PFSK-1 (cell line): ENCODE data around the gene EPHA6.

ENCODE experiments used
- FOXP2 ChIP-seq: optimal IDR thresholded peaks from 2 replicates; pipeline ENCODE3; 2011; ENCODE audit warnings: borderline replicate concordance, control low read depth, inconsistent platforms; ENCODE audit not compliant: insufficient read depth; ENCODE audit errors: extremely low read length, extremely low read depth
- POLR2AphosphoS5 ChIP-seq: IDR thresholded peaks from 2 replicates; pipeline ENCODE4 v1.6.1; 2012; ENCODE audit warnings: low read depth, mild to moderate bottlenecking, control low read depth, low read length, moderate library complexity
- SIN3A ChIP-seq: IDR thresholded peaks from 2 replicates; pipeline ENCODE4 v1.6.1; 2012; ENCODE audit warnings: mild to moderate bottlenecking, low read length, moderate library complexity, borderline replicate concordance; ENCODE audit not compliant: insufficient read depth
- TAF1 ChIP-seq: IDR thresholded peaks from 2 replicates; pipeline ENCODE4 v1.6.1; 2012; ENCODE audit warnings: low read length, control low read depth, borderline replicate concordance; ENCODE audit not compliant: insufficient read depth
- TF ChIP-seq, protein P1 (sequence below), 2 experiments: IDR thresholded peaks; 2 replicates each; pipeline versions ENCODE4 v1.6.1 to v1.8.0; 2011 to 2012; ENCODE audit warnings: low read depth in 2 of 2, low read length in 2 of 2, control low read depth in 1 of 2, inconsistent platforms in 1 of 2, mild to moderate bottlenecking in 1 of 2, moderate library complexity in 1 of 2; ENCODE audit not compliant: insufficient read depth in 1 of 2

Gene EPHA6

DNA sequence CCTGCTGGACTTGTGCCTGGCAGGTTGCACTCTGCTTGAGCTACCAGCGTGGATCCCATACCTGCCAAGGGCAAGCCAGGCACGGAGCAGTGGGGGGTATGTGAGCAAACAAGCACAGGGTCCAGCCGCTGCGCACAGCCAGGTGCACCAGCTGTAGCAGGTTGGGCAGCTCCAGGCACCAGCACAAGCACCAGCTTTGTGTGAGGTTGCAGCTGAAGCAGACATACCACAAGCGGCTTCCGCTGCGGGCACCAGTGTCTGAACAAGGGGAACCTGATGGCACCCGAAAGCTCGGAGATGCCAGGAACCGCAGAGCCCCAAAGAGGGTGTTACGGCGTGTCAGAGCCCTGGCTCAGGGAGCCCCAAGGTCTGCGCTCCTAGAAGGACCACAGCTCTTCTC is 477.5 kb downstream of the EPHA6 start:
- no peak for TF ChIP-seq TAF1

DNA sequence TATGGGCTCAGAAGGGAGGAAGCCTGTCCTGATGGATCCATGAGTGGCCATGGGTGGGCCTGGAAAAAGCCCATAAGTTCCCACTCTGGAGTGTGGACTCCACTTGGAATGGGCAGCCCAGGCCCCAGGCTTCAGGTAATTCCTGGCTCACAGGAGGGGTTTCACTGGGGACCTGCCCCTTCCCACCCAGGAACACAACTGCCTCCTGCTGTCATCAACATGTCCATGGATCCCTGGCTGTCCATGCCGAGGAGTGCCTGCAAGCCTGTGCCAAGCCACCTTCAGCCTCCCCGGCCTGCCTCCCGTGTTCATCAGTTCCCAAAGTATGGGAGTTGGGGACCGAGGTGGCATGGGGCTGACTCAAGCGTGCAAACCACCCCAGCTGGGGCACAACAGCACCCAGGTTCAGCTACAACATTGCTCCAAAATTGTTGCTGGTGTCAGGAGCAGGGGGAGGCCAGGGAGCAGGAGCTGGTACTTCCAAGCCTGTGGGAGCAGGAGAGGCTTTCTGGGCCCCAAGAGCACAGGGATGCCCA is 479.3 kb downstream of the EPHA6 start:
- no peak for TF ChIP-seq POLR2AphosphoS5
- TF ChIP-seq, protein P1, sequence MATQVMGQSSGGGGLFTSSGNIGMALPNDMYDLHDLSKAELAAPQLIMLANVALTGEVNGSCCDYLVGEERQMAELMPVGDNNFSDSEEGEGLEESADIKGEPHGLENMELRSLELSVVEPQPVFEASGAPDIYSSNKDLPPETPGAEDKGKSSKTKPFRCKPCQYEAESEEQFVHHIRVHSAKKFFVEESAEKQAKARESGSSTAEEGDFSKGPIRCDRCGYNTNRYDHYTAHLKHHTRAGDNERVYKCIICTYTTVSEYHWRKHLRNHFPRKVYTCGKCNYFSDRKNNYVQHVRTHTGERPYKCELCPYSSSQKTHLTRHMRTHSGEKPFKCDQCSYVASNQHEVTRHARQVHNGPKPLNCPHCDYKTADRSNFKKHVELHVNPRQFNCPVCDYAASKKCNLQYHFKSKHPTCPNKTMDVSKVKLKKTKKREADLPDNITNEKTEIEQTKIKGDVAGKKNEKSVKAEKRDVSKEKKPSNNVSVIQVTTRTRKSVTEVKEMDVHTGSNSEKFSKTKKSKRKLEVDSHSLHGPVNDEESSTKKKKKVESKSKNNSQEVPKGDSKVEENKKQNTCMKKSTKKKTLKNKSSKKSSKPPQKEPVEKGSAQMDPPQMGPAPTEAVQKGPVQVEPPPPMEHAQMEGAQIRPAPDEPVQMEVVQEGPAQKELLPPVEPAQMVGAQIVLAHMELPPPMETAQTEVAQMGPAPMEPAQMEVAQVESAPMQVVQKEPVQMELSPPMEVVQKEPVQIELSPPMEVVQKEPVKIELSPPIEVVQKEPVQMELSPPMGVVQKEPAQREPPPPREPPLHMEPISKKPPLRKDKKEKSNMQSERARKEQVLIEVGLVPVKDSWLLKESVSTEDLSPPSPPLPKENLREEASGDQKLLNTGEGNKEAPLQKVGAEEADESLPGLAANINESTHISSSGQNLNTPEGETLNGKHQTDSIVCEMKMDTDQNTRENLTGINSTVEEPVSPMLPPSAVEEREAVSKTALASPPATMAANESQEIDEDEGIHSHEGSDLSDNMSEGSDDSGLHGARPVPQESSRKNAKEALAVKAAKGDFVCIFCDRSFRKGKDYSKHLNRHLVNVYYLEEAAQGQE (IDR thresholded peaks at IDR 0.05; ENCODE audit: insufficient read depth in 1 of 2, low read depth in 2 of 2, low read length in 2 of 2), result no peak
- TF ChIP-seq TAF1, result no peak
- no peak for TF ChIP-seq SIN3A
- no peak for TF ChIP-seq FOXP2

DNA sequence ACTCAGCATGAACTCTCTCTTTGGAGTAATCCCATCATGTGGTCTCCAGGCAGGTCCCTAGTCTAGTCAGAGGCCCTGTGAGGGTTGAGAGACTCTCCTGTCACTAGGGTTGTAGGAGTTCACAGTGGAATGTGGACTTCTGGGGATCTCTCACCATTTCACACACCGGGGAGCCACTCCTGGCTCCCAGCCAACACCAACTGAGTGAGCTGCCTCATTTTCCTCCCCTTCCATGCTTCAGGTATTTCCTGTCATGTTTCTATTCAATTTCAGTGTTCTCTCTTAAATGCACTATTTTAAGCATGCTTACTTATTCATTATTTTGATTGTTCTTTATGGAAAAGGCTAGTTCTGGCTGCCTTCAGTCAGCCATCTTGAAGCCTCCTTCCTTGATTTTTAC is 482.6 kb downstream of the EPHA6 start:
- TF ChIP-seq POLR2AphosphoS5 (no peak), TAF1 (no peak), FOXP2 (no peak), SIN3A (no peak)
- TF ChIP-seq, protein P1 (IDR thresholded peaks at IDR 0.05; ENCODE audit: insufficient read depth in 1 of 2, low read depth in 2 of 2, low read length in 2 of 2), result no peak

DNA sequence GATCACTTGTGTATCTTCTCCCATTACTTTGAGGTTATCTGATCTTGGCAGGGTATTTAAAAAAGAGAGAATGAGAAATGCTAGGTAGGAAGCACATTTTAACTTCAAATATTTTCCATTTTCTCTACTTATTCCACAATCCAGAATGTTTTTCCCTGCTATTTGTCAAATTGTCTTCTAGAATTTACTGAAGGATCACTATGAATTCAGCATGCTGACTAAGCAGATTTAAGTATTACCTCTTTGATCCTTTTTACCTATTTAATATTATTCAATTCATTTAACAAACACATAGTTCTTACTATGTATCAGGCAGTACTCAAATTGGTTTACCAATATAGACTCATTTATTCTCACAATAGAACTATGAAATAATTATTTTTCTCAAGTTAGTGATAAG is 486.7 kb downstream of the EPHA6 start:
- TF ChIP-seq FOXP2, result no peak
- no peak for TF ChIP-seq TAF1
- no peak for TF ChIP-seq POLR2AphosphoS5
- TF ChIP-seq, protein P1 (IDR thresholded peaks at IDR 0.05; ENCODE audit: insufficient read depth in 1 of 2, low read depth in 2 of 2, low read length in 2 of 2), result no peak
- no peak for TF ChIP-seq SIN3A

- no peak for TF ChIP-seq POLR2AphosphoS5
- no peak for TF ChIP-seq FOXP2
- TF ChIP-seq TAF1, result no peak
- TF ChIP-seq SIN3A, result no peak
- TF ChIP-seq, protein P1 (IDR thresholded peaks at IDR 0.05; ENCODE audit: insufficient read depth in 1 of 2, low read depth in 2 of 2, low read length in 2 of 2), result no peak
Measured at GRCh38 chr3:97306226-97306625, 491.8 kb downstream of the EPHA6 start.
